HG03342 (cell line): Measurements from ENCODE around the gene ZNF385A.
"Not testable (repeated sequence)": the region's sequence is repeated elsewhere in the genome, so short reads cannot be mapped to it uniquely, and the experiment has no call there.

ENCODE experiments used
- ATAC-seq: cut with Tn5 transposase; IDR thresholded peaks from one replicate; pipeline ENCODE4 v1.9.1; 2021; ENCODE audit warnings: mild to moderate bottlenecking, moderate library complexity; ENCODE audit not compliant: unreplicated experiment

ZNF385A gene

GRCh38 chr12:54357506-54358190, 26.9 kb downstream of the ZNF385A start:
- no peak for ATAC-seq

DNA sequence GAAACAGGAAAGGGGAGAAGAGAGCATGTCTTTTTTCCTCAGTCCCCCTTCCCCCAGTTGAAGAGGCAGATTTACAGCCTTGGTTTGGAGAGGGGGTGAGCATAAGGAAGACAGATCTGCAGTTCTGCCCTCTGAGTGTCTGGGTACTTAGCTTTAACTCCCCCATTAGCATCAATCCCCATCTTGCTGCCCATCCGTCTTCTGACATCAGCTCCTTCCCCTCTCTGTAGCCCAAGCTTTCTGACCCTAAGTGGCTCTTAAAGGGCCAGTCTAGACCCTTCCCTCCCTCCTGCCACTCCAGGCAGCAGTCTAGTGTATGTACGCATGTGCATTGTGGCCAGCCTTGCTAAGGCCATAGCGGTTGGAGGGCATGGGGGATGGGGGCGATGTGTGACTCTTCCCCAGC, 27.6 kb downstream of the ZNF385A start:
- ATAC-seq = no peak

GRCh38 chr12:54356228-54356627, 28.3 kb downstream of the ZNF385A start:
- no peak for ATAC-seq

DNA sequence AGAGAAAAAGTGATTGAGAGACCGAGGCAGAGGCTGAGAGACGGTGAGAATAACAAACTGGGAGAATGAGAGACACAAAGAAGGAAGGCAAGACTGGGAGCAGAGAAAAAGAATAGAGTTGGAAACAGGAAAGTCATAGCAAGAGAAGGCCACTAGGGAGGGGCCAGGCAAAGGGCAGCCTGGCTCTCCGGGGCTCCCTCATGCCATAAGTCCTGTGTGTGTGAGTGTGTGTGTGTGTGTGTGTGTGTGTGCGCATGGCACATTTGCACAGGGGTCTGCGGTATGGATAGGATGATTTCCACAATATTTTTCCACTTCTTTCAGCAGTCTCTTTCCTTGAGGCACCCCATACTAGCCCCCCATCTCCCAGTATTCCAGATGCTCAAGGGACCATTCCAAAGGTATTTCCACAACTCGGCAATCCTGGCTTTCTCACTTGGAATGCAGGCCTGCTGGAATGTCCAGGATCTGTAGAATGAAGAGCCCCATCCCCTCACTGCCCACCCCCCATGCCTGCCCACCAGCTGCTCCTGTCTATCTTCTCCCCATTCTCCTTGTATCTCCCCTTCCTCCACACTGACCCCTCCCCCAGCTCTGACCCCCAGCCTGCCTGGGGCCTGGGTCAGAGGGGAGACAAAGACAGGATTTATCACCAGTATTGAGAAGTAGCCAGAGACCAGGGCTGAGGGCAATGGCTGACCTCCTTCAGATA, 29.3 kb downstream of the ZNF385A start:
- no peak for ATAC-seq

DNA sequence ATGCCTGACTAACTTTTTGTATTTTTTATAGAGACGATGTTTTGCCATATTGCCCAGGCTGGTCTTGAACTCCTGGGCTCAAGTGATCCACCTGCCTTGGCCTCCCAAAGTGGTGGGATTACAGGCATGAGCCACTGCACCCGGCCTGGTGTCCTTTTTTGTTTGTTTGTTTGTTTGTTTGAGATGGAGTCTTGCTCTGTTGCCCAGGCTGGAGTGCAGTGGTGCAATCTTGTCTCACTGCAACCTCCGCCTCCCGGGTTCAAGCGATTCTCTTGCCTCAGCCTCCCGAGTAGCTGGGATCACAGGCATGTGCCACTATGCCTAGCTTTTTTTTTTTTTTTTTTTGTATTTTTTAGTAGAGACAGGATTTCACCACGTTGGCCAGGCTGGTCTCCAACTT, 30.3 kb downstream of the ZNF385A start:
- ATAC-seq = not testable (repeated sequence)

DNA sequence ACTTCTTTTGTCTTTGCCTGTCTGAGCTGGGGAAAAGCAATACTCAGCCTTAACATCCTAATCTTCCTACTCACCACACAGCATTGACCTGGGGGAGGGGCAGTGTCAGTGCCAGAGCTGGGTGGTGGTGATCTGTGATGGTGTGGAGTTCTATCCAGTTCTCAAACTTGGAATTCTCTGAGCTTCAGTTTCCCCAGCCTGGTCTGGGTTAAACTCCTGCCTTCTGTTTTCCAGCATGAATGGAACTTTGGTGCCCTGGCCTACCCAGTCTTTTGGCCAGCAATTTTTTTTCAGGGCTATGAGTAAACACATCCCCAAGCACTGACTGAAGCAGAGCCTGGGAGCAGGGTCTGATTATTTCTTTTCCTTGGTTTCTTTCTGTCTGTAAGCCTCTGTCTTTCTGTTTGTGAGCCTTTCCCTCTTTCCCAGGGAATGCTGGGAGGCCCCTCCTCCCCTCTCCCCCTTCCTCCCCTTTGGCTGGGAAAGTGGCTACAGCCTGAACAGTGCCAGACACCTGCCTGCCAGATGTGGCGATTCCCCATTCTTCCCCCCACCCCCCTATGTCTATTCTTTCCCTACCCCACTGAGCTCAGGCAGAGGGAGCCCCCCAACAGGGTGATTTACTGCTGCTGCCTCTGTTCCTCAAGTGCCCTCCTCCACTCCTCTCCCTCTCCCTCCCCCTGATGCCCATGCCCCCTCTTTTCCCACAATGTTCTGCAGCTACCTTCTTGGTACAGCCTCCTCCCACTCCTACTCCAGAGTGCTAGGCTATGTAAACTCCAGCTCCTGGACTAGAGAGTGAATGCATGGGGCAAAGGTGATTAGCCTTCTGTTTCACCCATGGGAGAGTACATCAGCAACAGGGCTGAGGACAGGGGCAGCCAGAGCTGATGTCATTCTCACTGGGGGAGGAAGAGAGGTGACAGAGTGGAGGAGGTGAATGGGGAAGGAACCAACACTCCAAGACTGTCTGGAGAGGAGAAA, 31.4 kb downstream of the ZNF385A start:
- ATAC-seq = no peak

DNA sequence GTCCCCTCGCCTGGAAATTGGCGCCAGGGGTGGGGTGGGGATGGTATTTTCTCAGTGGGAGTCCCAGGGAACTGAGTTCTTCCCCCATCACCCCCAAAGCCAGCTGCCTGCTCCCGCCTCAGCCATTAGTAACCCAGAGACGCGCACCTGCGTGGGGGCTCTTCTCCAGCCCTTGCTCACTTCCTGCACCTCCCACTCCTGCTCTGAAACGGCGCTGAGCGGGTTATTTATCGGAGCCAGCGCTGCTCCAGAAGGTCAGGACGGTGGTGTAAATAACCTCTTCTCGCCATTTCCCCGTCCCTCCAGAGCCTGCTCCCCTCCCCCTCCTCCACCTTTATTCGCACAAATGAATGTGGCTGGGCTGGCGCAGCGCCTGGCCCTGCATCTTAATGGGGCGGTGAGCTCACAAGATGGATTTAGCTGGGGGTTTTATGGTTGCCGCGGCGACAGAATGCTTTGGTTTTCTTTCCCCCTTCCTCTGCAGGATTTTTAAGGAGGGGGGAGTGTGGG, 32.5 kb downstream of the ZNF385A start:
- no peak for ATAC-seq

- no peak for ATAC-seq
Measured at GRCh38 chr12:54351341-54351740, 33.2 kb downstream of the ZNF385A start.

GRCh38 chr12:54350743-54351142, 33.8 kb downstream of the ZNF385A start:
- ATAC-seq = no peak

GRCh38 chr12:54349679-54350078, 34.9 kb downstream of the ZNF385A start:
- no peak for ATAC-seq

DNA sequence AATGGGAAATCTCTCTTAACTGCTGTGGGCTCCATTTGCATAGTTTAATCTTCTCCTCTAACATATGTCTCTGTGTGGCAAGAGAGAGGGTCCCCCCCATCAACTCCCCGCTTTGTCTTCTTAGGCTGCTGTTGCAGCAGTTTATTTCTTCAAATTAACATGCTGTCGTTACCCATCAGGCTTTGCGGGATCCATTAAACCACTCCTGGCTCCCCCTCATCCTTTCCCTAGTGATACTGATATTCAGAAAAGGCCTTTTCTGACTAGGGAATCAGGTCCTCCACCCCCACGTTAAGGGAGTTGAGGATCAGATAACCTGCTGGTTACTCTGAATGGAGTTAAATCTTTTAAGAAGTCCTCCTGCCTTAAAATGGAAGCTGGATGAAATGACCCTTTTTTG, 35.5 kb downstream of the ZNF385A start:
- ATAC-seq = no peak

DNA sequence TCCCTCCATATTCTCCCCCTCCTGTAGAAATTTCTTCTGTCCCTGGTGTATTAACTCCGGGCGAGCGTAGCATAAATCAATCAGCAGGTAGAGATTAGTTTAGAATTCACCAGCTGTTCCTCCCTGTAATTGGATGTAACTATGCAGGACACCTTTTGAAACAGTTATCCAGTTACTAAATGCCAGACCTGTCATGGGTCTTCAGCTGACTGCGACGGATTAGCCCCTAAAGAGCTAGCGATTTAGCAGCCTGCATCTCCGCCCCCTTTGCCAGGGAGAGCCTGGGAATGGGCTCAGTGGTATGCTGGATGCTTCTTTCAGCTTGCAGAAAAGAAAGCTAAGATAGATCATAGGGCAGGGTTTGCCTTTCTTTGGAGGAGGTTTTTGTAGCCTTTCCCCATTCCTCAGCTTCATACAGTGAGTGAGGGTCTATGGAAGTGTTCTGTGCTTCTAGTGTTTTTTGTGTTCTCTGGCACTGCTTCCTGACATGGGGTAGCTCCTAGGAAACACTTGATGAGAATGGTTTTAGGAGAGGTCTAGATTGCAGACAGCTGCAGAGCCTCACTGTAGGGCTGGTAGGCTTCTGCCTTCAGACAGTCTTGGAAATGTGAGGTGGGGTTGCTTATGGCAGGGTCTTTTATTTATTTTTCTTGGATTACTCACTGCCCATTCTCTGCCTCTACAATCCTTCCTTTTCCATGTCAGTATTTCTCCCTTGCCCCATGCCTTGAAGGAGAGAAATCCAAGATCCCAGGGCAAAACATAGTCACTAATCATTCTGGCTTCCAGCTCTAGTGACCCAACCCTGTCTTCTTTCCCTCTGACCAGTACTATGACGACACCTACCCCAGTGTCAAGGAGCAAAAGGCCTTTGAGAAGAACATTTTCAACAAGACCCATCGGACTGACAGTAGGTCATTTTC, 42.9 kb downstream of the ZNF385A start:
- ATAC-seq = no peak

DNA sequence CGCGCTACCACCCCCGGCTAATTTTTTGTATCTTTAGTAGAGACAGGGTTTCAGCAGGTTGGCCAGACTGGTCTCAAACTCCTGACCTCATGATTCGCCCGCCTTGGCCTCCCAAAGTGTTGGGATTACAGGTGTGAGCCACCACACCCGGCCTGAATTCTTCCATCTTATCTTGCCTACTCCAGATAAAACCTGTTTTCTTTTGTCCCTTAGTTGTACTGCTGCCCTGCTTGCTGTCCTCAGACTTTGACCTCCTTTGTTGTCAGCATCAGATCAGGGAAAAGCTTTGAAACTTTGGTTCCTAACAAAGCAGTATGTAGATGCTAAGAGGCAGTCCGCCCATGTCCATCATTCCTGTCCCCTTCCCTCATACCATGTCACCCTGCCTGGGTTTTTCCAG, 43.7 kb downstream of the ZNF385A start:
- no peak for ATAC-seq

GRCh38 chr12:54338698-54339296, 45.7 kb downstream of the ZNF385A start:
- no peak for ATAC-seq

GRCh38 chr12:54337854-54338650, 46.5 kb downstream of the ZNF385A start:
- ATAC-seq = no peak

GRCh38 chr12:54337280-54337842, 47.2 kb downstream of the ZNF385A start:
- no peak for ATAC-seq

GRCh38 chr12:54333420-54334034, 51.0 kb downstream of the ZNF385A start:
- ATAC-seq = no peak

DNA sequence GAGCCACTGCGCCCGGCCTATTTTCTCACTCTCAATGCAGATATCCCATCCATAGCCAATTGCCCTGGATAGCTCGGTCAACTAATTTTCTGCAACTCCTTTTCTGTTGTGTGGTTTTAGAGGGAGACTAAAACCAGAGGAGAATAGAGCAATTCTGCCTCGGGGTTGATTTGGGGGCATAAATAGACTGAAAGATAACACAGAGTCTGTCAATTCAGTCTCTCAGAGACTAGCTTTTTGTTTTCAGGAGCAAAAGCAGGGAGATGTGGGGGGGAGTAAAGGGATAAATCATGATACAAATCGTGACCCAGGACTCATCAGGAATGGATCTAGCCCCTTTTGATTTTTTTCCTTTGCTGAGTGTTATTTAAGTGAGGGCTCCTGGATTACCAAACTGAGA, 53.1 kb downstream of the ZNF385A start:
- no peak for ATAC-seq
